ENCODE results near the gene TBX21. TPM values are rescaled to one million over a fixed set of nuclear protein-coding genes. Genes with fewer than 3 reads are reported as not detected.
"Not testable (repeated sequence)": the region's sequence is repeated elsewhere in the genome, so short reads cannot be mapped to it uniquely, and the experiment has no call there.

TBX21 gene
- total RNA-seq, 1 experiment from 2014 or later = not detected

GRCh38 chr17:47757386-47757785, 24.4 kb downstream of the TBX21 start:
- intact Hi-C loops (cut with micrococcal nuclease; ENCODE audit: unreplicated experiment) = no loop called here
- TF ChIP-seq CTCF (IDR thresholded peaks at IDR 0.05; ENCODE audit: unreplicated experiment) = no peak
- no peak overlapping the region for H3K4me3 Mint-ChIP-seq (ENCODE audit: low read depth, unreplicated experiment)
- no peaks in the 10 kb centered on the region for H3K36me3 Mint-ChIP-seq (ENCODE audit: insufficient read depth, unreplicated experiment)
- H3K9me3 Mint-ChIP-seq (ENCODE audit: low read depth, unreplicated experiment) = peaks cover 2% of the 10 kb centered on the region
- BruUV-seq (replicated peaks) = no TSS peak
- H3K27ac Mint-ChIP-seq (ENCODE audit: unreplicated experiment) = no peak overlapping the region
- peaks cover 87% of the 10 kb centered on the region for H3K27me3 Mint-ChIP-seq (ENCODE audit: unreplicated experiment)
- DNase-seq = no peak
- no peaks in the 10 kb centered on the region for H3K4me1 Mint-ChIP-seq (ENCODE audit: low read depth, unreplicated experiment)
- CTCF ChIA-PET = no interaction called here

GRCh38 chr17:47760409-47761140, 27.5 kb downstream of the TBX21 start:
- no peak for TF ChIP-seq CTCF (IDR thresholded peaks at IDR 0.05; ENCODE audit: unreplicated experiment)
- no peak overlapping the region for H3K27ac Mint-ChIP-seq (ENCODE audit: unreplicated experiment)
- CTCF ChIA-PET = no interaction called here
- no peak for DNase-seq
- peaks cover 84% of the 10 kb centered on the region for H3K27me3 Mint-ChIP-seq (ENCODE audit: unreplicated experiment)
- no peaks in the 10 kb centered on the region for H3K36me3 Mint-ChIP-seq (ENCODE audit: insufficient read depth, unreplicated experiment)
- intact Hi-C loops (cut with micrococcal nuclease; ENCODE audit: unreplicated experiment) = no loop called here
- BruUV-seq (replicated peaks) = no TSS peak
- H3K4me1 Mint-ChIP-seq (ENCODE audit: low read depth, unreplicated experiment) = no peaks in the 10 kb centered on the region
- no peaks in the 10 kb centered on the region for H3K9me3 Mint-ChIP-seq (ENCODE audit: low read depth, unreplicated experiment)
- H3K4me3 Mint-ChIP-seq (ENCODE audit: low read depth, unreplicated experiment) = no peak overlapping the region

GRCh38 chr17:47762728-47763127, 29.7 kb downstream of the TBX21 start:
- H3K9me3 Mint-ChIP-seq (ENCODE audit: low read depth, unreplicated experiment) = no peaks in the 10 kb centered on the region
- BruUV-seq (replicated peaks) = no TSS peak
- DNase-seq = no peak
- H3K36me3 Mint-ChIP-seq (ENCODE audit: insufficient read depth, unreplicated experiment) = no peaks in the 10 kb centered on the region
- peaks cover 83% of the 10 kb centered on the region for H3K27me3 Mint-ChIP-seq (ENCODE audit: unreplicated experiment)
- CTCF ChIA-PET = interaction anchor here (0.7 kb wide), 1 partner anchor 848 kb away, joined by 3 read pairs; no protein-coding TSS in a partner anchor
- H3K27ac Mint-ChIP-seq (ENCODE audit: unreplicated experiment) = no peak overlapping the region
- TF ChIP-seq CTCF (IDR thresholded peaks at IDR 0.05; ENCODE audit: unreplicated experiment) = no peak
- intact Hi-C loops (cut with micrococcal nuclease; ENCODE audit: unreplicated experiment) = no loop called here
- no peaks in the 10 kb centered on the region for H3K4me1 Mint-ChIP-seq (ENCODE audit: low read depth, unreplicated experiment)
- no peak overlapping the region for H3K4me3 Mint-ChIP-seq (ENCODE audit: low read depth, unreplicated experiment)

GRCh38 chr17:47763913-47764582, 31.0 kb downstream of the TBX21 start:
- TF ChIP-seq CTCF (IDR thresholded peaks at IDR 0.05; ENCODE audit: unreplicated experiment) = no peak
- H3K4me3 Mint-ChIP-seq (ENCODE audit: low read depth, unreplicated experiment) = no peak overlapping the region
- DNase-seq = no peak
- intact Hi-C loops (cut with micrococcal nuclease; ENCODE audit: unreplicated experiment) = no loop called here
- H3K9me3 Mint-ChIP-seq (ENCODE audit: low read depth, unreplicated experiment) = peaks cover 4% of the 10 kb centered on the region
- H3K27ac Mint-ChIP-seq (ENCODE audit: unreplicated experiment) = no peak overlapping the region
- CTCF ChIA-PET = no interaction called here
- no peaks in the 10 kb centered on the region for H3K4me1 Mint-ChIP-seq (ENCODE audit: low read depth, unreplicated experiment)
- H3K27me3 Mint-ChIP-seq (ENCODE audit: unreplicated experiment) = peaks cover 80% of the 10 kb centered on the region
- H3K36me3 Mint-ChIP-seq (ENCODE audit: insufficient read depth, unreplicated experiment) = no peaks in the 10 kb centered on the region
- BruUV-seq (replicated peaks) = no TSS peak

- H3K36me3 Mint-ChIP-seq (ENCODE audit: insufficient read depth, unreplicated experiment); H3K9me3 Mint-ChIP-seq (ENCODE audit: low read depth, unreplicated experiment); H3K27ac Mint-ChIP-seq (ENCODE audit: unreplicated experiment); intact Hi-C loops (cut with micrococcal nuclease; ENCODE audit: unreplicated experiment); DNase-seq; H3K4me3 Mint-ChIP-seq (ENCODE audit: low read depth, unreplicated experiment); BruUV-seq (replicated peaks); H3K4me1 Mint-ChIP-seq (ENCODE audit: low read depth, unreplicated experiment): not testable (repeated sequence)
- CTCF ChIA-PET = interaction anchor here (0.6 to 0.8 kb wide), 2 partner anchors 8 to 167 kb away, joined by 3 read pairs; no protein-coding TSS in a partner anchor
- H3K27me3 Mint-ChIP-seq (ENCODE audit: unreplicated experiment) = peaks cover 66% of the 10 kb centered on the region
Measured at GRCh38 chr17:47773649-47774048, 40.6 kb downstream of the TBX21 start.
